Tibial artery (tissue), 4 donors: ENCODE results near the gene EDC4.
"Not testable (repeated sequence)": the region's sequence is repeated elsewhere in the genome, so short reads cannot be mapped to it uniquely, and the experiment has no call there.

Experiments
- DNase-seq, 2 donors: peaks; one replicate each; pipeline ENCODE4 v3.0.0-alpha.2; 2019
- H3K27ac ChIP-seq, 2 donors: fragments of 200-600 bp; sonication (generic) in 1 of 2; 1 replicate in 1 of 2; 2 replicates in 1 of 2; pipeline ENCODE4 v1.5.1; 2018 to 2019; ENCODE audit warnings: mild to moderate bottlenecking in 1 of 2
- H3K27me3 ChIP-seq, 2 donors: fragments of 200-600 bp; sonication (generic) in 1 of 2; one replicate each; pipeline versions ENCODE4 v1.5.1 to v1.6.0; 2016 to 2019
- H3K36me3 ChIP-seq, 3 donors: fragments of 200-600 bp; sonication (generic) in 2 of 3; one replicate each; pipeline ENCODE4 v1.5.1; 2016 to 2019; ENCODE audit warnings: mild to moderate bottlenecking in 2 of 3
- H3K4me1 ChIP-seq, 4 donors: fragments of 200-600 bp; sonication (generic) in 2 of 4; 1 replicate in 3 of 4; 2 replicates in 1 of 4; pipeline ENCODE4 v1.5.1; 2016 to 2019
- H3K4me3 ChIP-seq, 2 donors: fragments of 200-600 bp; sonication (generic) in 1 of 2; 1 replicate in 1 of 2; 2 replicates in 1 of 2; pipeline ENCODE4 v1.5.1; 2018 to 2019; ENCODE audit warnings: mild to moderate bottlenecking in 2 of 2
- H3K9me3 ChIP-seq, 3 donors: fragments of 200-600 bp; sonication (generic) in 1 of 3; one replicate each; pipeline ENCODE4 v1.5.1; 2016 to 2019
- intact Hi-C: fragments of 100-400 bp; cut with DNase I; formaldehyde crosslinking; loops from one replicate; pipeline ENCODE4 v1.15.0; 2023; ENCODE audit warnings: low total_unique reads
- TF ChIP-seq, protein P1 (sequence below), 2 experiments: fragments of 200-600 bp in 1 of 2; fragments of 450-650 bp in 1 of 2; IDR thresholded peaks; one replicate each; pipeline ENCODE4 v1.5.1; 2017 to 2019; ENCODE audit warnings: antibody characterized with exemption in 2 of 2, mild to moderate bottlenecking in 1 of 2, moderate library complexity in 1 of 2

Gene EDC4

DNA sequence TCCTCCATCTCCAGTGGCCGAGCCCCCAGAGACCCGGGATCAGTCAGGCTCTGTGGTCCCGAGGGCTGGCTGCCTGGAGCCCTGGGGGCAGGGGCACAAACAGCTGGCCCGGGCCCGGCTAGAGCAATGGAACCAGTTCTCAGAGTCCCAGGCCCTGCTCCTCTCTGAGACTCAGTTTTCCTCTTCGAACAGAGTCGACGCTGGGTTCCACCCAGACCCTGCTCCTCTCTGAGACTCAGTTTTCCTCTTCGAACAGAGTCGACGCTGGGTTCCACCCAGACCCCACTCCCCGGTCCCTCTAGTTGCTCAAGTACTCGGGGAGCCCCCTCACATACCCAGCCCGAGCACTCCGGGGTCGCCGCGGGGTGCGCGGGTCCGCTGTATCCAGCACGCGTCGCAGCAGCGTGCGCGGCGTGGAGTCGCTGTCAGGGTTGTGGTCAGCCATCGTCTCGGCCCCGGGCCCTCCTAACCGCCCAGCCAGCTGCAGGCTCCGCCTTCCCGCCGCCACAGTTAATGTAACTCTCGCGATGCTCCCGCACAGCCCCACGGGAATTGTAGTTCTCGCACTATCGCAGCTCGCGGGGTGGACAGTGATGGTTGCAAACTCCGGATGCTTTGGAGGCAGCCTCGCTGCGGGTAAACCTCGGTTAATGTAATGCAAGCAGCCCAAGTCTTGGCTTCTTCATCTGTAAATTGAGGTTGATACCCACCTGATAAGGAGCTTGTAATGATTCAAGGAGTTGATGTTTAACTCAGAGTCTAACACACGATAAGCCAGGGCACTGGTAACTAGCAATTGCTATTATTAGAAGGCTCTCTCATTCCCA is 39.2 kb upstream of the EDC4 start:
- TF ChIP-seq, protein P1, sequence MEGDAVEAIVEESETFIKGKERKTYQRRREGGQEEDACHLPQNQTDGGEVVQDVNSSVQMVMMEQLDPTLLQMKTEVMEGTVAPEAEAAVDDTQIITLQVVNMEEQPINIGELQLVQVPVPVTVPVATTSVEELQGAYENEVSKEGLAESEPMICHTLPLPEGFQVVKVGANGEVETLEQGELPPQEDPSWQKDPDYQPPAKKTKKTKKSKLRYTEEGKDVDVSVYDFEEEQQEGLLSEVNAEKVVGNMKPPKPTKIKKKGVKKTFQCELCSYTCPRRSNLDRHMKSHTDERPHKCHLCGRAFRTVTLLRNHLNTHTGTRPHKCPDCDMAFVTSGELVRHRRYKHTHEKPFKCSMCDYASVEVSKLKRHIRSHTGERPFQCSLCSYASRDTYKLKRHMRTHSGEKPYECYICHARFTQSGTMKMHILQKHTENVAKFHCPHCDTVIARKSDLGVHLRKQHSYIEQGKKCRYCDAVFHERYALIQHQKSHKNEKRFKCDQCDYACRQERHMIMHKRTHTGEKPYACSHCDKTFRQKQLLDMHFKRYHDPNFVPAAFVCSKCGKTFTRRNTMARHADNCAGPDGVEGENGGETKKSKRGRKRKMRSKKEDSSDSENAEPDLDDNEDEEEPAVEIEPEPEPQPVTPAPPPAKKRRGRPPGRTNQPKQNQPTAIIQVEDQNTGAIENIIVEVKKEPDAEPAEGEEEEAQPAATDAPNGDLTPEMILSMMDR (IDR thresholded peaks at IDR 0.05), result no peak
- Histone ChIP-seq H3K27me3 (no peaks in the 10 kb centered on the region), H3K36me3 (peaks cover 19 to 37% (median 36%) of the 10 kb centered on the region in 3 donors), H3K4me1 (peaks cover 0 to 19% (median 16%) of the 10 kb centered on the region in 4 donors), H3K9me3 (no peaks in the 10 kb centered on the region), H3K4me3 (peak overlapping the region; percentile 76 to 82), H3K27ac (peak overlapping the region; percentile 78 to 88)
- intact Hi-C loops, result loop anchor here (5.0 to 10.0 kb wide), 2 partner anchors 51 to 94 kb away; partner anchors contain the start of gene NRN1L
- DNase-seq, result peak; percentile 95 to 97

DNA sequence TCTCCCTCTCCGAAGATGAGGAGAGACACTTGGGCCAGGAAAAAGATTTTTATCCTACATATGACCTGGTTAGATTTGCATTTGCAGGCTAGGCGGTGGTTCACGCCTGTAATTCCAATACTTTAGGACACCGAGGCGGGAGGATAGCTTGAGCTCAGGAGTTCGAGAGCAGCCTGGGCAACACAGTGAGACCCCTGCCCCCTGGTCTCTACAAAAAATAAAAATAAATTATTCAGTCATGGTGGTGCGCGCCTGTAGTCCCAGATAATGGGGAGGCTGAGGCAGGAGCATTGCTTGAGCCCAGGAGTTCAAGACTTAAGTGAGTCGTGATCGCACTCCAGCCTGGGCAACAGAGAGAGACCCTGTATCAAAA is 38.6 kb upstream of the EDC4 start:
- peaks cover 0 to 19% (median 16%) of the 10 kb centered on the region in 4 donors for H3K4me1 ChIP-seq
- TF ChIP-seq, protein P1 (IDR thresholded peaks at IDR 0.05), result no peak
- intact Hi-C loops, result loop anchor here (5.0 to 10.0 kb wide), 2 partner anchors 51 to 93 kb away; partner anchors contain the start of gene NRN1L

DNA sequence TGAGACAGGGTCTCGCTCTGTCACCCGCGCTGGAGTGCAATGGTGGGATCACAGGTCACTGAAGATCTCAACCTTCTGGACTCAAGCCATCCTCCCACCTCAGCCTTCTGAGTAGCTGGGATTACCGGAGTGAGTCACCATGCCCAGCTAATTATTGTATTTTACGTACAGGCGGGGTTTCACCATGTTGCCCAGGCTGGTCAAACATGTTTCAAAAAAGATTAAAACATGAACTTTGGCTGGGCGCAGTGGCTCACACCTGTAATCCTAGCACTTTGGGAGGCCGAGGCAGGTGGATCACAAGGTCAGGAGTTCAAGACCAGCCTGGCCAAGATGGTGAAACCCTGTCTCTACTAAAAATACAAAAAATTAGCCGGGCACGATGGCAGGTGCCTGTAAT is 35.7 kb upstream of the EDC4 start:
- intact Hi-C loops, result loop anchor here (10.0 kb wide), 1 partner anchor 48 kb away; the partner anchor contains the start of gene NRN1L
- not testable (repeated sequence) for H3K27me3 ChIP-seq, H3K27ac ChIP-seq, H3K9me3 ChIP-seq, H3K36me3 ChIP-seq, DNase-seq, H3K4me3 ChIP-seq
- H3K4me1 ChIP-seq, result peaks cover 9 to 24% (median 18%) of the 10 kb centered on the region in 4 donors

More for the DNA sequence above, 38.6 kb upstream of the EDC4 start:
- H3K27me3 ChIP-seq, result no peaks in the 10 kb centered on the region
- H3K27ac ChIP-seq, result peak overlapping the region; percentile 78 to 88
- no peaks in the 10 kb centered on the region for H3K9me3 ChIP-seq
- DNase-seq, result no peak
- peaks cover 19 to 31% (median 30%) of the 10 kb centered on the region in 3 donors for H3K36me3 ChIP-seq
- peak overlapping the region; percentile 76 to 82 for H3K4me3 ChIP-seq

DNA sequence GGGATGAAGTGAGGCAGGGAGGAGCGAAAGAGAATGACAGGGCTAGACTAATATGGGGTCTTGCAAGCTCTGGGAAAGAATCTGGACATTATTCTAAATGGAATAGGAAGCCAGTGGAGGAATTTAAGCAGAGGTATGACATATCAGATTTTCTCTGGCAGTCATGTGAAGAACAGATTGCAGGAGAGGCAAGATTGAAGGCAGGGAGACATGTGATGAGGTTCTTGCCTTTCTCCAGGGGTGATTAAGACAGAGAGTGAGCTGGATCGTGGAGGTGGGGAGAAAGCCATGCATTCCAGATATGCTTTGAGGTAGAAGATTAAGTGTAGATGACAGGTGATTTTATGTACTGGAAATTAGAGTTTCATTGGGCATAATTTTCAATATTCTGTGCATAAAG is 35.0 kb upstream of the EDC4 start:
- Histone ChIP-seq H3K27ac (no peak overlapping the region), H3K27me3 (no peaks in the 10 kb centered on the region), H3K36me3 (no peaks in the 10 kb centered on the region), H3K4me1 (peaks cover 9 to 18% (median 12%) of the 10 kb centered on the region in 4 donors), H3K4me3 (no peak overlapping the region), H3K9me3 (no peaks in the 10 kb centered on the region)
- intact Hi-C loops, result loop anchor here (10.0 kb wide), 1 partner anchor 47 kb away; the partner anchor contains the start of gene NRN1L
- DNase-seq, result no peak
- TF ChIP-seq, protein P1 (IDR thresholded peaks at IDR 0.05), result no peak

DNA sequence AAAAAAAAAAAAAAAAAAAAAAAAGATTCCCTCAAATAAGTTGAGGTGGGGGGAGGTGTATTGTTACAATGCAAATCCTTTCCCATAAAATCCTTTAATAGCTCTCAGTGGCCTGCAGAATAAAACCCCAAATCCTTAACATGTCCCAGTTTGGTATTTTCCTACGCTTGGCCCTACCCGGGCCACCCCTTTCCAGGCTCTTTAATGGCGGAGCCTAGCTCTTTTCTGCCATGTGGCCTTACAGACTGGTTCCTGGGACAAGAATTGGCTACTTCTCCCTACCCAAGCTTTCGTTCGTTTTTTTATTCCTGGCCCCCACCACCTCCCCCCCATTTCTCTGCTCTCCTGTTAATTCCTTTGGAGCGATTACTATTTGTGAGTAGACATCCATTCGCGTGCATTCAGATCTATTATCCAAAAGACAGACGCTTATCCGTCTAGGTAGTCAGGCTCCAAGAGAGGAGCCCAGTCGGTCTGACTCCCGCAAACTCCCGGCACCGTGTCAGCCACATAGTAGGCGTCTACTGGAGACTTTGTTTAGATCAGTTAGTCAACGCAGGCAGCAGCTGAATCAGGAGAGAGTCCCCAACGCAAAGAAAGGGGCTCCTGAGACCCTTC is 31.5 kb upstream of the EDC4 start:
- peaks cover 15 to 40% (median 34%) of the 10 kb centered on the region in 4 donors for H3K4me1 ChIP-seq
- no peak for DNase-seq
- H3K9me3 ChIP-seq, result no peaks in the 10 kb centered on the region
- peak overlapping the region; percentile 66 to 81 for H3K4me3 ChIP-seq
- intact Hi-C loops, result no loop called here
- H3K27me3 ChIP-seq, result no peaks in the 10 kb centered on the region
- H3K36me3 ChIP-seq, result no peaks in the 10 kb centered on the region
- TF ChIP-seq, protein P1 (IDR thresholded peaks at IDR 0.05), result no peak
- H3K27ac ChIP-seq, result peak overlapping the region; percentile 97 to 99
